Activated naive CD4-positive, alpha-beta T cell treated with anti-CD3 and anti-CD28 coated beads, Interleukin-2, amount 50 U/mL, for 16 hours (primary cell): ENCODE data around the gene PPME1.

ENCODE experiments used
- DNase-seq: peaks from one replicate; pipeline ENCODE4 v3.0.0-alpha.2; 2020

Gene PPME1

GRCh38 chr11:74162681-74163467 lies 8.2 kb upstream of the PPME1 start:
- no peak for DNase-seq

DNA sequence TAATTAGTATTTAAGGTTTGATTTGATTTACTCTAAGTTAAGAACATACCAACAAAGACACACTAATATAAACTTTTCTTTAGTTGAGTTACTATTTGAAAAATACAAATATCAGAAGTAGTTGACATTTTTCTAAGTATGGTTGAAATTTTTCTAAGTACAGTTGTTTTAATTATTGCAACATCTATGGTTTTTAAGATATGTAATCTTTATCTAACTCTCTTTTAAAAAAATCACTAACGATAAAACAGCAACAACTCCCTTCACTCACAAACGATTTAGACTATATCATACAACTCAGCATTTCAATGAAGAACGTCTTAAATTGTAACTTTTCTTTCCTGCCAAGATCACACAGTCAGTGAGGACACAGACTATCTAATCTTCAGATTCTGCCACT lies 2.3 kb upstream of the PPME1 start:
- DNase-seq: no peak

- DNase-seq: no peak
Measured at GRCh38 chr11:74169738-74170458, 1.2 kb upstream of the PPME1 start.

DNA sequence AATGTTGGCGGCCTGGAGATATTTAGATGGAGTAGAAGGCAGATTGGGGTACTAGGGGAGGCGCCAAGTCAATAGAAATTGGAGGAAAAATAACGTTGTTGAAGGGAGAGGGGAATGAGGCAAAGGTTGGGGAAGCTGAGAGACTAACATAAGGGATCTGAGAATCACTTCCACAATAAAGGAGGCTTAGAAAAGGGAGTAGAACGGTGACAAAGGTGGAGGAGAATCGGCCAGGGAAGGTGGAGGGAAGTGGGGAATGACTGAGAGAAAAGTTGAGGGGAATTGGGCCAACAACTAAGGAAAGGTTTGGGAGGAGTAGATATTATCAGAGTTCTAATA lies 510 bp downstream of the PPME1 start:
- no peak for DNase-seq

- DNase-seq: no peak
Measured at GRCh38 chr11:74171997-74172396, 908 bp downstream of the PPME1 start.

GRCh38 chr11:74175920-74176319 lies 4.8 kb downstream of the PPME1 start:
- DNase-seq: no peak

DNA sequence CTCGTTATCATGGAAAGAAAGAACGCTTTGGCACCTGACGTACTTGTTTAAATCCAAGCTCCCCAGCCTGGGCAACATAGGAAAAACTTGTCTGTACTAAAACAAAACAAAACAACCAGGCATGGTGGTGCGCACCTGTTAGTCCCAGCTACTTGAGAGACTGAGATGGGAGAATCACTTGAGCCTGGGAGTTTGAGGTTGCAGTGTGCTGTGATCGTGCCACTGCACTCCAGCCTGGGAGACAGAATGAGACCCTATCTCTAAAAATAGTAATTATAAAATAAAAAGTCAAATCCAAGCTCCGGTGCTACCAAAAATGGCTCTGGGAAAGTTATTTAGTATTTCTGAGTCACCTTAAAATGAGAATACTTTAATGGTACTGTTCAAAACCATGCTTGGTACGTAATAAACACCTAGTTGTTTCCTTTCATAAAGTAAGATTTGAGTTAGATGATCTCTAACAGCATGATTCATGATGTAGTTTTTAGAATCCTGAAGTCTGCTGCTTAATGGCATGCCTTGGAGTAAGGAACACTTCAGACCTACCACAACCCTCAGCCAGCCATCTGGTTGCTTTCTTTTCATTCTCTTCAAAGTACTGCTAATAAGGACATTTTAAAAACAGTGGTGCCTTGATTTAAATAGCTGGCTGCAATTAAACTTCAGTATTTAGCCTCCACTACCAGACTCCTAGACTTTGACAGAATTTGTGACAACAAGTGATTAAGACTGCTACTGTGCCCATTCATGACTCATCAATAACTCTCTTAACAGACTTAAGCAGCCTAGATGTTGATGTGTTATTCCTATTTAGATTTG lies 8.4 kb downstream of the PPME1 start:
- no peak for DNase-seq

- DNase-seq: no peak
Measured at GRCh38 chr11:74182635-74183034, 11.5 kb downstream of the PPME1 start.

- DNase-seq: no peak
Measured at GRCh38 chr11:74185285-74185684, 14.2 kb downstream of the PPME1 start.

GRCh38 chr11:74185695-74186094 lies 14.6 kb downstream of the PPME1 start:
- DNase-seq: no peak

DNA sequence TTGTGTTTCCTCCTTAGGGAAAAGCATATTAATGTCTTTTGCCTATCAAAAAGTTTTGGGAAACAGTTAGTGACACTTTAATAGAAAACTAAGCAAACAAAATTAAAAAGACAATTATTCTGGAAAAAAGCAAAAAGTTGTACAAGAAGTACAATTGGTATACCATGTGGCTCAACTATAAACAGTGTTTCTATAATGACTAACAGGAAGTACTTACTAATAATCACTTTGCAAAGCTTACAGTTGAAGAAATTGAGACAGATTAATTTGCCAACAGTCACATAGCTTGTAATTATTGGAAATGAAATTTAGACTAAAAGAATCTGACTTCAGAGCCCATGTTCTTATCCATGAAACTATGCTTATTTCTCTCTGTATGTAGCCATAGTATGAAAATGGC lies 24.7 kb downstream of the PPME1 start:
- DNase-seq: no peak

GRCh38 chr11:74196781-74197486 lies 25.8 kb downstream of the PPME1 start:
- DNase-seq: no peak

DNA sequence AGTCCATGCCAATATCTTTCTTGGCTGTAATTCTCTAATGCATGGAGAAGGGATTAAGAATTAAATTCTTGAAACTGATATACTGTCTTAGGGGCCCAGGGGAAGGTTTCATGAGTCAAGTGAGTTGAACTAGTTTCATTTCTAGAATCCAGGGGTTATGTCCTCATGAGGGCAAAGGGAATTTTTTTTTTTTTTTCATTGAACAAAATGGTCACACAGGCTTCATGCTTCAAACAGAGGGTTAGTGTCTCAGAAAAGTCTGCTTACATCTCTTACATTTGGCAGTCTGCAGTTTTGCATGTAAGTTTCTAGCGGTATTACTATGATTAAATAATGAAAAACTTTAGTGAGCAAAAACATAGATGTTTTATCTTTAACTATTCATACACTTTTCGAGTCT lies 32.9 kb downstream of the PPME1 start:
- DNase-seq: no peak

DNA sequence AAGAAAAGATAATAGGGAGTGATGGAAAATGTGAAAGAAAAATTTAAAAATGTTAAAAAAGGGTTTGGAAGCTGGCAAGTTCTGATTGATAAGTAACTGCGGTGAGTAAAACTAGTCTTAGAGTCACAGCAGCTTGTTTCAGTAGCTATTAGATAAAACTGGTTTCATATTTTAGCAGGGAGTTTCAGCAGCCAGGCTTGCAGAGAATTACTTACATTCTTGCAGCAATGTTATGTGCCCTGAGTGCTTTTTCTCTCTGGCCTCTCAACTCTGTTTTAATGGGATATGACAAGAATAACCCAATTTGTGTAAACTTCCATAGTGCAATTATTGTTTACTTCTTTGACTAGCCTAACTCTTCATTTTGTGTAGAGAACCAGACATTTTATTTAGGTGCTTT lies 33.6 kb downstream of the PPME1 start:
- DNase-seq: no peak

DNA sequence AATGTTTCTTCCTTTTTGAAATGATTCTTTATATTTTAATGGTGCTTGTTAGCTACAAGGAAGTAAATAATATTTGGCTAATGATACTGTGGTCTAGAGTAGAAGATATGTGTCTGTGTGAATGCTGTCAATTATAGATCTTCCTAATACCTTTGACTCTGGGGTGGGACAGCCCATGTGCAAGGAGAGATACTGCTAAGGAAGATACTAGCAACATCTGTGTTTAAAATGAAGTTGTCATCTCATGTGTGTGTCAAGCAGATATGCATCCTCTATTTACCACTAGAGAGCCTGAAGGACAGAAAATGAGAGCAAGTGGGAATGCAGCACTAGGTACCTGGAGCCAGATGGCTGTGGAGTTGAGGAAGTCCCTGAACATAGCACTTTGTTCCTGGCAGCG lies 34.1 kb downstream of the PPME1 start:
- DNase-seq: no peak

- DNase-seq: no peak
Measured at GRCh38 chr11:74206746-74207145, 35.7 kb downstream of the PPME1 start.

DNA sequence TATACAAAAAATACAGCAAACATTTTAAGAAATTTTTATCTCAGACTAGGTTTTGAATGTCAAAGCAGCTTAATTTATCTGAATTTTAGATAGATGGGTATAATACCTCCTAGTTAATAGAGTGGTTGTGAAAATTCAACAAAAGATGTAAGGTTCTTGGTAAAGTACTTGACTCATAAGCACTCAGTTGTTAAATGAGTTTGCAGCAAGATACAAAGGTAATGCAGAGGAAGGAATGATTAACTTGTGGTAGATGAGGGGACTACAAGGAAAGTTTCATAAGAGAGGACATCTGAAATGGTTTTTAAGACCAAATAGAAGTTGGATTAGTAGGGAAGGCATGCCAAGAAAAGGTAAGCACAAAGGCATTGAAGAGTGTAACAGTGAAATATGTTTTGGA lies 37.4 kb downstream of the PPME1 start:
- DNase-seq: no peak

DNA sequence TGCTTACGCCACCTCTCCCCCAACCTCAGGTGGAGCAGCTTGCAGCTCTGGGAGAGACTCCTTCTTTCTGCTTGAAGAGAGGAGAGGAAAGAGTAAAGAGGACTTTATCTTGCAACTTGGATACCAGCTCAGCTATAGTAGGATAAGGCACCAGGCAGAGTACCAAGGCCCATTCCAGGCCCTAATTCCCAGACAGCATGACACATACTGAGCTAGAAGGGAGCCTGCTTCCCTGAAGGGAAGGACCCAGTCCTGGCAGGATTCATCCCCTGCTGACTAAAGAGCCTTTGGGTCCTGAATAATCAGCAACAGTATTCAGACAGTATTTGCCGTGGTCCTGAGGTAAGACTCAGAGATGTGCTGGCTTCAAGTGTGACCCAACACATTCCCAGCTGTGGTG lies 41.4 kb downstream of the PPME1 start:
- no peak for DNase-seq

DNA sequence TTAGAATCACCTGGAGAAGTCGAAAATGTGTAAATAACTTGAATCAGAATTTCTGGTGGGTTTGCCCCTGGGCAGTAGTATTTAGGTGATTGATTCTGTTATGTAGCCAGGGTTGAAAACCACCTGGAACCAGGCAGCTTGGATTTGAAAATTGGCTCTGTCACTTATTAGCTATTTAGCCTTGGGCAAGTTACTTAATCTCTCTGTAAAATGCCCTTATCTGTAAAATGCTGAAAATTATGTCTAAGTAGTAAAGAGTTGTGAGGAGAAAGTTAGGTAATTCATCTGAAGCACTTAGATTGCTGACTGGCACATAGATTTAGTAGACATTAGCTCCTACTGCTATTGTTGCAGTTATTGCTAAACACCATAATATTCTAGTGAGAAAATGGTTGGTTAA lies 49.3 kb downstream of the PPME1 start:
- DNase-seq: no peak

GRCh38 chr11:74221816-74222215 lies 50.7 kb downstream of the PPME1 start:
- DNase-seq: no peak

DNA sequence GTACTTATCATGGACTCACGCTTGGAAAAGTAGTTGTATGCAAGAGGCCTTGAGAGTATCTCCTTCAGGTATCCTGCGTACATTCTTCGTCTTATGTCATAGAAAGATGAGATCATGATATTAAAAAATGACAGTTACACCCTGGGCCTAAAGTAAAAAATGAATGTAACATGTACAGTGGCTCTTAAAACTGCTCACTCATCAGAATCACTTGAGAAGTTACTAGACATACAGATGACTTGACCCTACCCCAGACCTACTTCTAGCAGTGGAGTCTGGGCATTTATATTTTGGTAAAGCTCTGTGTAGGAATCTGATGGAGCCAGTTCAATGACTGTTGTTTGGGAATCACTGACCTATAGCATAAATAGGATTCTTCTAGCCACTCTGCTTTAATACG lies 54.5 kb downstream of the PPME1 start:
- DNase-seq: no peak

DNA sequence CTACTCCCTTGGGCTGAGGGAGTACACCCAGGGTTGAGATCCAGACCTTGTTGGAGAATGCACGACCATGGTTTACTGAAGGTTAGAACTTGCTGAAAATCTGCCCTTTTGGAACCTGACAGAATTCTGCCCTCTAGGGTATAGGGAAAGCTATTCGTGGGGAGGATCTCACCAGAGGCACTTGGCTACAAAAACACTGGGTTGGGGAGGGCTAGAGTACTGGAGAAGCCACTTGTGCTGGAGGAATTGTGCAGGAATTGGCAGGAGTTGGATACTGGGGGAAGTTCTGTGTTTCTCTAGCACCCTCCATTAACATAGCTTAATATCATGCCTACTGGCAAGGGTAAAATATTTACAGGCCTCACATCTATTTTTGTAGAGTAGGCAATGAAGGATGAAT lies 55.8 kb downstream of the PPME1 start:
- no peak for DNase-seq

GRCh38 chr11:74232311-74232950 lies 61.3 kb downstream of the PPME1 start:
- DNase-seq: no peak
